IMR-90 (cell line): Measurements from ENCODE around the gene KRT3.

Experiments
- CEBPB ChIP-seq: IDR thresholded peaks from 2 replicates; pipeline ENCODE4 v1.6.1; 2012; ENCODE audit warnings: low read depth, low read length, improper control_type of control experiment
- CHD1 ChIP-seq: IDR thresholded peaks from 2 replicates; pipeline ENCODE4 v1.6.1; 2012; ENCODE audit warnings: low read depth, low read length, improper control_type of control experiment
- CTCF ChIP-seq: conservative IDR thresholded peaks from 2 replicates; pipeline ENCODE4 v1.5.1; 2012; ENCODE audit warnings: mild to moderate bottlenecking, low read depth, low read length, improper control_type of control experiment
- MXI1 ChIP-seq: IDR thresholded peaks from 2 replicates; pipeline ENCODE4 v1.6.1; 2012; ENCODE audit warnings: low read depth, mild to moderate bottlenecking, low read length, moderate library complexity, borderline replicate concordance
- NFE2L2 ChIP-seq: fragments of 150-350 bp; IDR thresholded peaks from 2 replicates; pipeline ENCODE4 v1.6.1; 2016; ENCODE audit warnings: low read depth, mild to moderate bottlenecking, low read length
- POLR2A ChIP-seq: IDR thresholded peaks from 2 replicates; pipeline ENCODE4 v1.6.1; 2012; ENCODE audit warnings: mild to moderate bottlenecking, low read depth, low read length
- RAD21 ChIP-seq: IDR thresholded peaks from 2 replicates; pipeline ENCODE4 v1.6.1; 2012; ENCODE audit warnings: low read length, improper control_type of control experiment
- USF2 ChIP-seq: fragments of 150-350 bp; IDR thresholded peaks from 2 replicates; pipeline ENCODE4 v1.6.1; 2017; ENCODE audit warnings: mild to moderate bottlenecking, antibody characterized with exemption, low read length, low read depth

GRCh38 chr12:52805000-52805399 is 9.1 kb upstream of the KRT3 start:
- TF ChIP-seq CEBPB (no peak), POLR2A (no peak), CTCF (no peak), NFE2L2 (no peak), MXI1 (no peak), CHD1 (no peak), USF2 (no peak), RAD21 (no peak)
